ENCODE measurements around the gene TMTC2. TPM values are rescaled to one million over a fixed set of nuclear protein-coding genes. Genes with fewer than 3 reads are reported as not detected.

The TMTC2 gene
- total RNA-seq, 1 donor from 2014 or later: 99.3 TPM

DNA sequence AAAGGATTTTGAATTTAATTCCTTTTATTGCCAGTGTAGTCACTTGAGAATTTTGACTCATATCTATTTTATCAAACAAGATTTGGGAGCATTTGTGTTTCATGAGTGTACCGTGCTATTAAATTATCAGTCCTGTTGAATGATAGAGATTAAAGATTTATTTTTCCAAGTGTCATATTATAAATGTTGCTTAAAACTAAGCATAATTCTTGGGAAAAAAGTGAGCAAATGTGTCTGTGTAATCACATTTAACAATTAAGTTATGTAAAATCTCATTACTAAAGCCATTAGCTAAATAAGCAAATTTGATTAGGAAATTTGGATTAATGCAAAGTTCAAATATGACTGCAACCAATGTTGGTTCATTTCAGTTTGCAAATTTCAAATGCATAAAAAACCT is 266.7 kb downstream of the TMTC2 start:
- Mint-ChIP-seq H3K36me3 (ENCODE audit: unreplicated experiment) (peaks cover 7% of the 10 kb centered on the region), H3K4me3 (ENCODE audit: unreplicated experiment) (no peak overlapping the region), H3K27me3 (ENCODE audit: unreplicated experiment) (no peaks in the 10 kb centered on the region), H3K27ac (ENCODE audit: unreplicated experiment) (no peak overlapping the region), H3K4me1 (ENCODE audit: low read depth, unreplicated experiment) (peaks cover 22% of the 10 kb centered on the region), H3K9me3 (ENCODE audit: unreplicated experiment) (peaks cover 6% of the 10 kb centered on the region)
- no peak for DNase-seq
- no peak for TF ChIP-seq CTCF (IDR thresholded peaks at IDR 0.05; ENCODE audit: partially characterized antibody, unreplicated experiment)

- Mint-ChIP-seq H3K27ac (ENCODE audit: unreplicated experiment) (no peak overlapping the region), H3K4me1 (ENCODE audit: low read depth, unreplicated experiment) (peaks cover 17% of the 10 kb centered on the region), H3K36me3 (ENCODE audit: unreplicated experiment) (peaks cover 7% of the 10 kb centered on the region), H3K4me3 (ENCODE audit: unreplicated experiment) (no peak overlapping the region), H3K27me3 (ENCODE audit: unreplicated experiment) (no peaks in the 10 kb centered on the region), H3K9me3 (ENCODE audit: unreplicated experiment) (peaks cover 3% of the 10 kb centered on the region)
- no peak for TF ChIP-seq CTCF (IDR thresholded peaks at IDR 0.05; ENCODE audit: partially characterized antibody, unreplicated experiment)
- no peak for DNase-seq
Measured at GRCh38 chr12:82954064-82954463, 267.4 kb downstream of the TMTC2 start.

GRCh38 chr12:82954572-82954971 is 267.9 kb downstream of the TMTC2 start:
- no peak overlapping the region for H3K27ac Mint-ChIP-seq (ENCODE audit: unreplicated experiment)
- no peak for TF ChIP-seq CTCF (IDR thresholded peaks at IDR 0.05; ENCODE audit: partially characterized antibody, unreplicated experiment)
- H3K9me3 Mint-ChIP-seq (ENCODE audit: unreplicated experiment): peaks cover 3% of the 10 kb centered on the region
- no peak for DNase-seq
- H3K4me3 Mint-ChIP-seq (ENCODE audit: unreplicated experiment): no peak overlapping the region
- H3K4me1 Mint-ChIP-seq (ENCODE audit: low read depth, unreplicated experiment): peaks cover 15% of the 10 kb centered on the region
- peaks cover 7% of the 10 kb centered on the region for H3K36me3 Mint-ChIP-seq (ENCODE audit: unreplicated experiment)
- H3K27me3 Mint-ChIP-seq (ENCODE audit: unreplicated experiment): no peaks in the 10 kb centered on the region

- TF ChIP-seq CTCF (IDR thresholded peaks at IDR 0.05; ENCODE audit: partially characterized antibody, unreplicated experiment): no peak
- Mint-ChIP-seq H3K4me3 (ENCODE audit: unreplicated experiment) (no peak overlapping the region), H3K9me3 (ENCODE audit: unreplicated experiment) (peaks cover 3% of the 10 kb centered on the region), H3K4me1 (ENCODE audit: low read depth, unreplicated experiment) (peaks cover 18% of the 10 kb centered on the region), H3K27ac (ENCODE audit: unreplicated experiment) (no peak overlapping the region), H3K27me3 (ENCODE audit: unreplicated experiment) (peaks cover 2% of the 10 kb centered on the region), H3K36me3 (ENCODE audit: unreplicated experiment) (peaks cover 7% of the 10 kb centered on the region)
- DNase-seq: no peak
Measured at GRCh38 chr12:82955043-82955442, 268.3 kb downstream of the TMTC2 start.

DNA sequence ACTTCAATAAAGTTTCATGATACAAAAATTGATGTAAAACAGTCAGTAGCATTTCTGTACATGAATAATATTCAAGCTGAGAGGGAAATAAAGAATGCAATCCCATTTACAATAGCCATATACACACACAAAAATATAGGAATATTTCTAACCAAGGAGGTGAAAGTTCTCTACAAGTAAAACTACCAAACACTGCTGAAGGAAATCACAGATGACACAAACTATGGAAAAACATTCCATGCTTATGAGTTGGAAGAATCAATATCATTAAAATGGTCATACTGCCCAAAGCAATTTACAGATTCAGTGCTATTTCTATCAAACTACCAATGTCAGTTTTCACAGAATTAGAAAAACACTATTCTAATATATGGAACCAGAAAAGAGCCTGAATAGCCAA is 272.3 kb downstream of the TMTC2 start:
- peaks cover 2% of the 10 kb centered on the region for H3K27me3 Mint-ChIP-seq (ENCODE audit: unreplicated experiment)
- H3K9me3 Mint-ChIP-seq (ENCODE audit: unreplicated experiment): peaks cover 1% of the 10 kb centered on the region
- no peak for DNase-seq
- H3K4me1 Mint-ChIP-seq (ENCODE audit: low read depth, unreplicated experiment): peaks cover 31% of the 10 kb centered on the region
- no peak overlapping the region for H3K27ac Mint-ChIP-seq (ENCODE audit: unreplicated experiment)
- no peak overlapping the region for H3K4me3 Mint-ChIP-seq (ENCODE audit: unreplicated experiment)
- no peak for TF ChIP-seq CTCF (IDR thresholded peaks at IDR 0.05; ENCODE audit: partially characterized antibody, unreplicated experiment)
- peaks cover 7% of the 10 kb centered on the region for H3K36me3 Mint-ChIP-seq (ENCODE audit: unreplicated experiment)

Data from glutamatergic neuron (in vitro differentiated cells).